IMR-90 (cell line): ENCODE measurements around the gene GALNT17. TPM values are rescaled to one million over a fixed set of nuclear protein-coding genes. Genes with fewer than 3 reads are reported as not detected.

Experiments
- ATAC-seq: fragments of 200-7000 bp; cut with Tn5 transposase; 2 replicates; pipeline ENCODE4 v1.9.1; 2020; ENCODE audit warnings: low read depth, mild to moderate bottlenecking, moderate library complexity
- BruUV-seq: library from RNA; stranded (reverse); fragments of 400-500 nt; replicated peaks from 2 replicates; lab custom pipeline; 2021; lab: Mats Ljungman, UMichigan
- CTCF ChIA-PET: fragments of 300-600 bp; formaldehyde crosslinking; extraction: SDS; loops from one replicate; lab custom pipeline; 2021; ENCODE audit warnings: antibody characterized with exemption; lab: Yijun Ruan, JAX
- POLR2A ChIA-PET: fragments of 300-600 bp; sonication (Branson Sonifier 250); formaldehyde crosslinking; loops from one replicate; lab custom pipeline; 2022; ENCODE audit warnings: antibody characterized with exemption; ENCODE audit not compliant: unreplicated experiment; lab: Charles Lee
- DNase-seq: peaks from one replicate; pipeline ENCODE4 v3.0.0; 2013
- H2AFZ ChIP-seq: replicated peaks from 2 replicates; pipeline ENCODE3; 2013; ENCODE audit warnings: low read length, mild to moderate bottlenecking; ENCODE audit not compliant: poor library complexity
- H2AK5ac ChIP-seq: 2 replicates; pipeline ENCODE4 v1.6.1; 2013; ENCODE audit warnings: low read depth, low read length, inconsistent platforms
- H2AK9ac ChIP-seq: replicated peaks from 2 replicates; pipeline ENCODE3; 2013; ENCODE audit warnings: mild to moderate bottlenecking, low read depth, low read length, moderate library complexity; ENCODE audit not compliant: poor library complexity
- H2BK120ac ChIP-seq: 2 replicates; pipeline ENCODE4 v1.6.1; 2013; ENCODE audit warnings: low read depth, low read length, inconsistent platforms
- H2BK15ac ChIP-seq: 3 replicates; pipeline ENCODE4 v1.6.1; 2013; ENCODE audit warnings: low read depth, low read length, inconsistent platforms
- H2BK20ac ChIP-seq: 2 replicates; pipeline ENCODE4 v1.6.1; 2013; ENCODE audit warnings: low read depth, mild to moderate bottlenecking, inconsistent platforms, low read length, moderate library complexity
- H2BK5ac ChIP-seq: 2 replicates; pipeline ENCODE4 v1.6.1; 2013; ENCODE audit warnings: mild to moderate bottlenecking, low read depth, low read length, inconsistent platforms; ENCODE audit not compliant: poor library complexity, severe bottlenecking
- H3K14ac ChIP-seq: replicated peaks from 2 replicates; pipeline ENCODE4 v1.6.1; 2013; ENCODE audit warnings: low read depth, low read length, inconsistent platforms
- H3K18ac ChIP-seq: 2 replicates; pipeline ENCODE4 v1.6.1; 2013; ENCODE audit warnings: low read depth, low read length, control low read depth
- H3K23ac ChIP-seq: 2 replicates; pipeline ENCODE4 v1.6.1; 2013; ENCODE audit warnings: low read depth, low read length, inconsistent platforms
- H3K27ac ChIP-seq: 2 replicates; pipeline ENCODE4 v1.5.1; 2013; ENCODE audit warnings: mild to moderate bottlenecking, control low read depth, low read length; ENCODE audit not compliant: insufficient read depth
- H3K27me3 ChIP-seq: 2 replicates; pipeline ENCODE4 v1.6.1; 2013; ENCODE audit warnings: low read length; ENCODE audit not compliant: control insufficient read depth, insufficient read depth
- H3K36me3 ChIP-seq: 2 replicates; pipeline ENCODE4 v1.6.1; 2013; ENCODE audit warnings: low read length, mixed read lengths; ENCODE audit not compliant: control insufficient read depth, insufficient read depth
- H3K4ac ChIP-seq: 2 replicates; pipeline ENCODE4 v1.6.1; 2013; ENCODE audit warnings: low read depth, low read length, inconsistent platforms
- H3K4me1 ChIP-seq: 2 replicates; pipeline ENCODE4 v1.6.1; 2013; ENCODE audit warnings: low read length, mixed read lengths; ENCODE audit not compliant: control insufficient read depth, insufficient read depth
- H3K4me2 ChIP-seq: 2 replicates; pipeline ENCODE4 v1.6.1; 2013; ENCODE audit warnings: low read depth, mild to moderate bottlenecking, control low read depth, low read length, moderate library complexity
- H3K4me3 ChIP-seq: 2 replicates; pipeline ENCODE4 v1.5.1; 2013; ENCODE audit warnings: low read depth, mild to moderate bottlenecking, control low read depth, low read length, moderate library complexity; ENCODE audit not compliant: insufficient read depth
- H3K56ac ChIP-seq: 2 replicates; pipeline ENCODE4 v1.6.1; 2013; ENCODE audit warnings: low read length, inconsistent platforms; ENCODE audit not compliant: insufficient read depth; ENCODE audit errors: extremely low read depth
- H3K79me1 ChIP-seq, 2 experiments: 2 replicates each; pipeline ENCODE4 v1.6.1; 2013; ENCODE audit warnings: low read length in 2 of 2, inconsistent platforms in 1 of 2, low read depth in 1 of 2
- H3K9ac ChIP-seq: 2 replicates; pipeline ENCODE4 v1.6.1; 2013; ENCODE audit warnings: low read depth, low read length, control low read depth
- H3K9me1 ChIP-seq: 2 replicates; pipeline ENCODE4 v1.6.1; 2013; ENCODE audit warnings: low read length, inconsistent platforms; ENCODE audit not compliant: insufficient read depth
- H3K9me3 ChIP-seq: 2 replicates; pipeline ENCODE4 v1.6.1; 2013; ENCODE audit warnings: low read length; ENCODE audit not compliant: control insufficient read depth, insufficient read depth
- H4K20me1 ChIP-seq: 2 replicates; pipeline ENCODE4 v1.6.1; 2013; ENCODE audit warnings: low read length, inconsistent platforms; ENCODE audit not compliant: insufficient read depth
- H4K5ac ChIP-seq: 2 replicates; pipeline ENCODE4 v1.6.1; 2013; ENCODE audit warnings: mild to moderate bottlenecking, low read depth, low read length, control low read depth
- H4K8ac ChIP-seq, 2 experiments: 2 replicates each; pipeline ENCODE4 v1.6.1; 2013; ENCODE audit warnings: low read depth in 2 of 2, low read length in 2 of 2, control low read depth in 1 of 2, inconsistent platforms in 1 of 2
- H4K91ac ChIP-seq: 2 replicates; pipeline ENCODE4 v1.6.1; 2013; ENCODE audit warnings: low read depth, low read length, inconsistent platforms; ENCODE audit not compliant: insufficient read depth
- BHLHE40 ChIP-seq: fragments of 150-350 bp; IDR thresholded peaks from 2 replicates; pipeline ENCODE4 v1.6.1; 2016; ENCODE audit warnings: mild to moderate bottlenecking, low read depth, low read length
- CEBPB ChIP-seq: IDR thresholded peaks from 2 replicates; pipeline ENCODE4 v1.6.1; 2012; ENCODE audit warnings: low read depth, low read length, improper control_type of control experiment
- CHD1 ChIP-seq: IDR thresholded peaks from 2 replicates; pipeline ENCODE4 v1.6.1; 2012; ENCODE audit warnings: low read depth, low read length, improper control_type of control experiment
- CTCF ChIP-seq: conservative IDR thresholded peaks from 2 replicates; pipeline ENCODE4 v1.5.1; 2012; ENCODE audit warnings: mild to moderate bottlenecking, low read depth, low read length, improper control_type of control experiment
- FOS ChIP-seq: fragments of 150-350 bp; IDR thresholded peaks from 2 replicates; pipeline ENCODE4 v1.6.1; 2016; ENCODE audit warnings: low read depth, low read length
- MAFK ChIP-seq: IDR thresholded peaks from 2 replicates; pipeline ENCODE4 v1.6.1; 2012; ENCODE audit warnings: low read depth, low read length, improper control_type of control experiment
- MAZ ChIP-seq: IDR thresholded peaks from 2 replicates; pipeline ENCODE4 v1.6.1; 2012; ENCODE audit warnings: low read depth, mild to moderate bottlenecking, low read length, improper control_type of control experiment, moderate library complexity, borderline replicate concordance
- MXI1 ChIP-seq: IDR thresholded peaks from 2 replicates; pipeline ENCODE4 v1.6.1; 2012; ENCODE audit warnings: low read depth, mild to moderate bottlenecking, low read length, moderate library complexity, borderline replicate concordance
- NFE2L2 ChIP-seq: fragments of 150-350 bp; IDR thresholded peaks from 2 replicates; pipeline ENCODE4 v1.6.1; 2016; ENCODE audit warnings: low read depth, mild to moderate bottlenecking, low read length
- POLR2A ChIP-seq: IDR thresholded peaks from 2 replicates; pipeline ENCODE4 v1.6.1; 2012; ENCODE audit warnings: mild to moderate bottlenecking, low read depth, low read length
- RAD21 ChIP-seq: IDR thresholded peaks from 2 replicates; pipeline ENCODE4 v1.6.1; 2012; ENCODE audit warnings: low read length, improper control_type of control experiment
- RCOR1 ChIP-seq: IDR thresholded peaks from 2 replicates; pipeline ENCODE4 v1.6.1; 2012; ENCODE audit warnings: mild to moderate bottlenecking, low read length, improper control_type of control experiment; ENCODE audit not compliant: insufficient replicate concordance
- RFX5 ChIP-seq: IDR thresholded peaks from 2 replicates; pipeline ENCODE4 v1.8.0; 2012; ENCODE audit warnings: low read depth, mild to moderate bottlenecking, low read length, moderate library complexity
- SMC3 ChIP-seq: fragments of 150-350 bp; IDR thresholded peaks from 2 replicates; pipeline ENCODE4 v1.6.1; 2016; ENCODE audit warnings: low read depth, mild to moderate bottlenecking, antibody characterized with exemption, low read length, moderate library complexity
- USF2 ChIP-seq: fragments of 150-350 bp; IDR thresholded peaks from 2 replicates; pipeline ENCODE4 v1.6.1; 2017; ENCODE audit warnings: mild to moderate bottlenecking, antibody characterized with exemption, low read length, low read depth
- WGBS, 2 experiments: methylation state at CpG; one replicate each; pipeline versions ENCODE4 v1.1.5 to v1.1.7; 2013; ENCODE audit warnings: missing lambda C conversion rate in 2 of 2; ENCODE audit not compliant: insufficient read length in 1 of 2; ENCODE audit errors: extremely low coverage in 2 of 2; 5-methylcytosine and 5-hydroxymethylcytosine counted together
- dilution Hi-C: fragments of 300-500 bp; cut with HindIII; formaldehyde crosslinking; loops from one replicate; pipeline ENCODE4 v1.14.3; 2018; ENCODE audit warnings: low sequenced_read_pairs; ENCODE audit not compliant: unreplicated experiment
- in situ Hi-C: fragments of 300-500 bp; cut with MboI; formaldehyde crosslinking; loops from 3 replicates; pipeline ENCODE4 v1.14.3; 2019; ENCODE audit warnings: low sequenced_read_pairs, inconsistent platforms, mixed read lengths
- intact Hi-C: fragments of 100-400 bp; cut with micrococcal nuclease; formaldehyde crosslinking; loops from 2 replicates; pipeline ENCODE4 v1.10.0; 2022
- polyA plus RNA-seq, 3 experiments: library from polyadenylated mRNA; depleted of rRNA; stranded (reverse); fragments of >200 nt; gene quantifications; 2 replicates each; pipeline ENCODE4 v1.2.3, GENCODE V29; 2012; ENCODE audit warnings: low replicate concordance in 1 of 3
- total RNA-seq: library from RNA; depleted of rRNA; stranded (reverse); fragments of >200 nt; gene quantifications from 2 replicates; pipeline ENCODE4 v1.2.3, GENCODE V29; 2012
- TF ChIP-seq, protein P1 (sequence below): fragments of 150-350 bp; IDR thresholded peaks from 2 replicates; pipeline ENCODE4 v1.6.1; 2016; ENCODE audit warnings: low read depth, mild to moderate bottlenecking, low read length, moderate library complexity, borderline replicate concordance

The GALNT17 gene
- total and polyA plus RNA-seq, 2 of the 4 experiments (the other 2 are of a cell fraction): not detected

GRCh38 chr7:71404726-71405345 is 272.9 kb downstream of the GALNT17 start:
- intact Hi-C loops (no loop called here), in situ Hi-C loops (no loop called here), dilution Hi-C loops (no loop called here)
- CTCF ChIA-PET: no interaction called here
- no peaks in the 10 kb centered on the region for H3K79me1 ChIP-seq
- no TSS peak for BruUV-seq
- H3K4me2 ChIP-seq: no peak overlapping the region
- no peak overlapping the region for H3K14ac ChIP-seq
- ATAC-seq (no peak), DNase-seq (no peak)
- no peak overlapping the region for H3K9ac ChIP-seq
- no CpG with 5 or more reads among the region's 2 CpGs for WGBS, 2 experiments
- H3K27me3 ChIP-seq: no peaks in the 10 kb centered on the region
- no peak overlapping the region for H3K27ac ChIP-seq
- no peak overlapping the region for H4K91ac ChIP-seq
- no peak overlapping the region for H3K4me3 ChIP-seq
- TF ChIP-seq CTCF (no peak), RCOR1 (no peak), NFE2L2 (no peak), RFX5 (no peak), SMC3 (no peak), USF2 (no peak), MXI1 (no peak), RAD21 (no peak), BHLHE40 (no peak), MAZ (no peak), MAFK (no peak), CHD1 (no peak), FOS (no peak), CEBPB (no peak), POLR2A (no peak)
- TF ChIP-seq, protein P1, sequence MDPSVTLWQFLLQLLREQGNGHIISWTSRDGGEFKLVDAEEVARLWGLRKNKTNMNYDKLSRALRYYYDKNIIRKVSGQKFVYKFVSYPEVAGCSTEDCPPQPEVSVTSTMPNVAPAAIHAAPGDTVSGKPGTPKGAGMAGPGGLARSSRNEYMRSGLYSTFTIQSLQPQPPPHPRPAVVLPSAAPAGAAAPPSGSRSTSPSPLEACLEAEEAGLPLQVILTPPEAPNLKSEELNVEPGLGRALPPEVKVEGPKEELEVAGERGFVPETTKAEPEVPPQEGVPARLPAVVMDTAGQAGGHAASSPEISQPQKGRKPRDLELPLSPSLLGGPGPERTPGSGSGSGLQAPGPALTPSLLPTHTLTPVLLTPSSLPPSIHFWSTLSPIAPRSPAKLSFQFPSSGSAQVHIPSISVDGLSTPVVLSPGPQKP: no peak
- no peak overlapping the region for H2BK20ac ChIP-seq
- H3K23ac ChIP-seq: no peak overlapping the region
- H2AK5ac ChIP-seq: no peak overlapping the region
- H3K4me1 ChIP-seq: no peaks in the 10 kb centered on the region
- no peak overlapping the region for H3K56ac ChIP-seq
- no peak overlapping the region for H2AFZ ChIP-seq
- POLR2A ChIA-PET: no interaction called here
- no peak overlapping the region for H3K18ac ChIP-seq
- H3K36me3 ChIP-seq: no peaks in the 10 kb centered on the region
- H2BK120ac ChIP-seq: no peak overlapping the region
- H3K9me1 ChIP-seq: no peaks in the 10 kb centered on the region
- no peak overlapping the region for H2BK15ac ChIP-seq
- no peak overlapping the region for H2AK9ac ChIP-seq
- no peak overlapping the region for H4K5ac ChIP-seq
- H2BK5ac ChIP-seq: no peak overlapping the region
- peaks cover 22% of the 10 kb centered on the region; the same call in 1 of the 2 replicates for H3K9me3 ChIP-seq
- H4K20me1 ChIP-seq: no peaks in the 10 kb centered on the region
- H4K8ac ChIP-seq: no peak overlapping the region
- no peak overlapping the region for H3K4ac ChIP-seq
